ENCODE measurements around the gene CRYL1.
A peak's percentile ranks its signal among the peaks of the same experiment; 100 is the strongest.

CRYL1 gene

GRCh38 chr13:20400774-20401173 is 124.9 kb downstream of the CRYL1 start:
- H3K4me3 ChIP-seq (replicated peaks in 1 of 2; ENCODE audit: low read depth in 2 of 2, low read length in 2 of 2) = no peak overlapping the region
- peak; percentile 39 to 46 for DNase-seq (ENCODE audit: low read depth in 2 of 2)
- TF ChIP-seq CTCF (IDR thresholded peaks at IDR 0.05; ENCODE audit: low read depth, low read length) = no peak

GRCh38 chr13:20399961-20400360 is 125.7 kb downstream of the CRYL1 start:
- DNase-seq (ENCODE audit: low read depth in 2 of 2) = no peak
- no peak overlapping the region for H3K4me3 ChIP-seq (replicated peaks in 1 of 2; ENCODE audit: low read depth in 2 of 2, low read length in 2 of 2)
- TF ChIP-seq CTCF (IDR thresholded peaks at IDR 0.05; ENCODE audit: low read depth, low read length) = no peak

- no peak overlapping the region for H3K4me3 ChIP-seq (replicated peaks in 1 of 2; ENCODE audit: low read depth in 2 of 2, low read length in 2 of 2)
- DNase-seq (ENCODE audit: low read depth in 2 of 2) = no peak
- TF ChIP-seq CTCF (IDR thresholded peaks at IDR 0.05; ENCODE audit: low read depth, low read length) = no peak
Measured at GRCh38 chr13:20399515-20399914, 126.1 kb downstream of the CRYL1 start.

GRCh38 chr13:20398459-20398858 is 127.2 kb downstream of the CRYL1 start:
- TF ChIP-seq CTCF (IDR thresholded peaks at IDR 0.05; ENCODE audit: low read depth, low read length) = no peak
- H3K4me3 ChIP-seq (replicated peaks in 1 of 2; ENCODE audit: low read depth in 2 of 2, low read length in 2 of 2) = no peak overlapping the region
- no peak for DNase-seq (ENCODE audit: low read depth in 2 of 2)

- DNase-seq (ENCODE audit: low read depth in 2 of 2) = no peak
- no peak for TF ChIP-seq CTCF (IDR thresholded peaks at IDR 0.05; ENCODE audit: low read depth, low read length)
- H3K4me3 ChIP-seq (replicated peaks in 1 of 2; ENCODE audit: low read depth in 2 of 2, low read length in 2 of 2) = no peak overlapping the region
Measured at GRCh38 chr13:20397896-20398295, 127.8 kb downstream of the CRYL1 start.

GRCh38 chr13:20395061-20395916 is 130.4 kb downstream of the CRYL1 start:
- H3K4me3 ChIP-seq (replicated peaks in 1 of 2; ENCODE audit: low read depth in 2 of 2, low read length in 2 of 2) = no peak overlapping the region
- no peak for TF ChIP-seq CTCF (IDR thresholded peaks at IDR 0.05; ENCODE audit: low read depth, low read length)
- no peak for DNase-seq (ENCODE audit: low read depth in 2 of 2)
